ENCODE results near the gene RASSF7.
"Not testable (repeated sequence)": the region's sequence is repeated elsewhere in the genome, so short reads cannot be mapped to it uniquely, and the experiment has no call there.

DNA sequence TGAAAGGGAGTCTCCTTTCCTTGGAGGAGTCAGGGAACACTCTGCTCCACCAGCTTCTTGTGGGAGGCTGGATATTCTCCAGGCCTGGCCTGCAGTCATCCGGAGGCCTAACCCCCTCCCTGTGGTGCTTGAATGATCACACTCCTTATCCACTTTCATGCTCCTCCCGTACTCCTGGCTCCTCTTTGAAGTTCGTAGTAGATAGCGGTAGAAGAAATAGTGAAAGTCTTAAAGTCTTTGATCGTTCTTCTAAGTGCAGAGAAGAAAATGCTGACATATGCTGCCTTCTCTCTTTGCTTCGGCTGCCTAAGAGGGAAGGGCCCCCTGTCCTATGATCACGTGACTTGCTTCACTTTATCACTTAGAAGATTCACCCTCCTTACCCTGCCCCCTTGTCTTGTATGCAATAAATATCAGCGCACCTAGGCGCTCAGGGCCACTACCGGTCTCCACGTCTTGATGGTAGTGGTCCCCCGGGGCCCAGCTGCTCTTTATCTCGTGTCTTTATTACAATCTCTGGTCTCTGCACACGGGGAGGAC, 13.3 kb downstream of the RASSF7 start:
- not testable (repeated sequence) for TF ChIP-seq SRF (IDR thresholded peaks at IDR 0.05; ENCODE audit: low read depth in 2 of 2, low read length in 2 of 2)
- TF ChIP-seq, protein P1, sequence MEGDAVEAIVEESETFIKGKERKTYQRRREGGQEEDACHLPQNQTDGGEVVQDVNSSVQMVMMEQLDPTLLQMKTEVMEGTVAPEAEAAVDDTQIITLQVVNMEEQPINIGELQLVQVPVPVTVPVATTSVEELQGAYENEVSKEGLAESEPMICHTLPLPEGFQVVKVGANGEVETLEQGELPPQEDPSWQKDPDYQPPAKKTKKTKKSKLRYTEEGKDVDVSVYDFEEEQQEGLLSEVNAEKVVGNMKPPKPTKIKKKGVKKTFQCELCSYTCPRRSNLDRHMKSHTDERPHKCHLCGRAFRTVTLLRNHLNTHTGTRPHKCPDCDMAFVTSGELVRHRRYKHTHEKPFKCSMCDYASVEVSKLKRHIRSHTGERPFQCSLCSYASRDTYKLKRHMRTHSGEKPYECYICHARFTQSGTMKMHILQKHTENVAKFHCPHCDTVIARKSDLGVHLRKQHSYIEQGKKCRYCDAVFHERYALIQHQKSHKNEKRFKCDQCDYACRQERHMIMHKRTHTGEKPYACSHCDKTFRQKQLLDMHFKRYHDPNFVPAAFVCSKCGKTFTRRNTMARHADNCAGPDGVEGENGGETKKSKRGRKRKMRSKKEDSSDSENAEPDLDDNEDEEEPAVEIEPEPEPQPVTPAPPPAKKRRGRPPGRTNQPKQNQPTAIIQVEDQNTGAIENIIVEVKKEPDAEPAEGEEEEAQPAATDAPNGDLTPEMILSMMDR (IDR thresholded peaks at IDR 0.05 in 2 of 3, conservative IDR thresholded peaks at IDR 0.05 in 1 of 3; ENCODE audit: control insufficient read depth in 2 of 3, extremely low read depth in 1 of 3, insufficient read depth in 1 of 3, low read depth in 3 of 3, low read length in 3 of 3) = not testable (repeated sequence)

Measured in GM12878 (cell line).